ENCODE measurements around the gene SNX15.

The SNX15 gene

GRCh38 chr11:65058419-65059054, 31.3 kb downstream of the SNX15 start, which contains the start of gene NAALADL1:
TSS of gene NAALADL1 (minus strand) at chr11:65058553. CDS start at chr11:65058521, 32 bp downstream.
- TF ChIP-seq TAF1 (IDR thresholded peaks at IDR 0.05; ENCODE audit: borderline replicate concordance, insufficient read depth, low read length): no peak
- TF ChIP-seq POLR2AphosphoS5 (IDR thresholded peaks at IDR 0.05; ENCODE audit: low read depth, low read length): no peak
- TF ChIP-seq SIN3A (IDR thresholded peaks at IDR 0.05; ENCODE audit: borderline replicate concordance, insufficient read depth, low read length): no peak
- TF ChIP-seq REST (IDR thresholded peaks at IDR 0.05; ENCODE audit: insufficient read depth in 1 of 2, low read depth in 2 of 2, low read length in 2 of 2): no peak
- TF ChIP-seq FOXP2 (optimal IDR thresholded peaks at IDR 0.05; ENCODE audit: borderline replicate concordance, extremely low read depth, extremely low read length, insufficient read depth): no peak

GRCh38 chr11:65059523-65059922, 32.3 kb downstream of the SNX15 start:
- TF ChIP-seq REST (IDR thresholded peaks at IDR 0.05; ENCODE audit: insufficient read depth in 1 of 2, low read depth in 2 of 2, low read length in 2 of 2): no peak
- no peak for TF ChIP-seq POLR2AphosphoS5 (IDR thresholded peaks at IDR 0.05; ENCODE audit: low read depth, low read length)
- no peak for TF ChIP-seq SIN3A (IDR thresholded peaks at IDR 0.05; ENCODE audit: borderline replicate concordance, insufficient read depth, low read length)
- no peak for TF ChIP-seq FOXP2 (optimal IDR thresholded peaks at IDR 0.05; ENCODE audit: borderline replicate concordance, extremely low read depth, extremely low read length, insufficient read depth)
- no peak for TF ChIP-seq TAF1 (IDR thresholded peaks at IDR 0.05; ENCODE audit: borderline replicate concordance, insufficient read depth, low read length)

GRCh38 chr11:65059959-65060824, 33.0 kb downstream of the SNX15 start:
- TF ChIP-seq POLR2AphosphoS5 (IDR thresholded peaks at IDR 0.05; ENCODE audit: low read depth, low read length) (no peak), REST (IDR thresholded peaks at IDR 0.05; ENCODE audit: insufficient read depth in 1 of 2, low read depth in 2 of 2, low read length in 2 of 2) (no peak), SIN3A (IDR thresholded peaks at IDR 0.05; ENCODE audit: borderline replicate concordance, insufficient read depth, low read length) (no peak), TAF1 (IDR thresholded peaks at IDR 0.05; ENCODE audit: borderline replicate concordance, insufficient read depth, low read length) (no peak), FOXP2 (optimal IDR thresholded peaks at IDR 0.05; ENCODE audit: borderline replicate concordance, extremely low read depth, extremely low read length, insufficient read depth) (no peak)

GRCh38 chr11:65060913-65061408, 33.7 kb downstream of the SNX15 start:
- TF ChIP-seq TAF1 (IDR thresholded peaks at IDR 0.05; ENCODE audit: borderline replicate concordance, insufficient read depth, low read length): no peak
- TF ChIP-seq POLR2AphosphoS5 (IDR thresholded peaks at IDR 0.05; ENCODE audit: low read depth, low read length): no peak
- no peak for TF ChIP-seq SIN3A (IDR thresholded peaks at IDR 0.05; ENCODE audit: borderline replicate concordance, insufficient read depth, low read length)
- TF ChIP-seq FOXP2 (optimal IDR thresholded peaks at IDR 0.05; ENCODE audit: borderline replicate concordance, extremely low read depth, extremely low read length, insufficient read depth): no peak
- TF ChIP-seq REST (IDR thresholded peaks at IDR 0.05; ENCODE audit: insufficient read depth in 1 of 2, low read depth in 2 of 2, low read length in 2 of 2): no peak

All from PFSK-1 (cell line).